K562 (cell line): ENCODE results near the gene EIF2S2. TPM values are rescaled to one million over a fixed set of nuclear protein-coding genes. Genes with fewer than 3 reads are reported as not detected.
A peak's percentile ranks its signal among the peaks of the same experiment; 100 is the strongest.

Experiments used
- CBFA2T2 ChIP-seq: fragments of 450-650 bp; conservative IDR thresholded peaks from 2 replicates; pipeline ENCODE4 v1.6.1; 2017; ENCODE audit warnings: mild to moderate bottlenecking
- CGGBP1 ChIP-seq: fragments of 250-450 bp; sonication (Bioruptor Pico); IDR thresholded peaks from 2 replicates; pipeline ENCODE4 v1.9.0; 2021; ENCODE audit warnings: mild to moderate bottlenecking
- CREB3L1 ChIP-seq: fragments of 450-650 bp; IDR thresholded peaks from 2 replicates; pipeline ENCODE4 v1.6.1; 2014; ENCODE audit warnings: low read depth, mild to moderate bottlenecking, moderate library complexity, borderline replicate concordance
- FOXJ2 ChIP-seq: fragments of 200-800 bp; sonication (Bioruptor generic); IDR thresholded peaks from 2 replicates; pipeline ENCODE4 v1.6.1; 2016; ENCODE audit warnings: missing genetic modification characterization, missing compliant biosample characterization
- HES1 ChIP-seq: fragments of 450-650 bp; IDR thresholded peaks from 2 replicates; pipeline ENCODE4 v1.6.1; 2016; ENCODE audit warnings: low read depth, mild to moderate bottlenecking, moderate library complexity
- MAFF ChIP-seq: IDR thresholded peaks from 2 replicates; pipeline ENCODE4 v1.6.1; 2012; ENCODE audit warnings: low read length, improper control_type of control experiment
- MCM3 ChIP-seq: fragments of 450-650 bp; IDR thresholded peaks from 2 replicates; pipeline ENCODE4 v1.6.1; 2016
- MYC ChIP-seq, 2 experiments: fragments of 250-450 bp in 1 of 2; sonication (Bioruptor Pico) in 1 of 2; IDR thresholded peaks; 2 replicates each; pipeline versions ENCODE4 v1.5.1 to v1.6.1; 2012 to 2021; ENCODE audit warnings: low read depth in 2 of 2, borderline replicate concordance in 1 of 2, improper control_type of control experiment in 1 of 2, low read length in 1 of 2, mild to moderate bottlenecking in 1 of 2, moderate library complexity in 1 of 2
- NR2C2 ChIP-seq, 2 experiments: fragments of 200-800 bp in 1 of 2; sonication (Bioruptor generic) in 1 of 2; sonication (generic) in 1 of 2; formaldehyde crosslinking in 1 of 2; IDR thresholded peaks; 2 replicates each; pipeline versions ENCODE4 v1.6.1 to v1.8.0; 2016 to 2022; ENCODE audit warnings: mild to moderate bottlenecking in 1 of 2, missing compliant biosample characterization in 1 of 2, missing genetic modification characterization in 1 of 2, missing genetic modification reagents in 1 of 2
- POLR2B ChIP-seq: fragments of 450-650 bp; IDR thresholded peaks from 2 replicates; pipeline ENCODE4 v1.6.1; 2018; ENCODE audit warnings: low read depth; ENCODE audit not compliant: partially characterized antibody
- RFX1 ChIP-seq: fragments of 450-650 bp; IDR thresholded peaks from 2 replicates; pipeline ENCODE4 v1.6.1; 2016; ENCODE audit warnings: mild to moderate bottlenecking, moderate library complexity
- SIRT6 ChIP-seq: IDR thresholded peaks from one replicate; pipeline ENCODE4 v1.6.1; 2012; ENCODE audit warnings: low read depth, mild to moderate bottlenecking, control low read depth, inconsistent platforms, low read length, moderate library complexity
- SUPT5H ChIP-seq: fragments of 450-650 bp; IDR thresholded peaks from 2 replicates; pipeline ENCODE4 v1.6.1; 2016
- TBL1XR1 ChIP-seq, 2 experiments: IDR thresholded peaks; 2 replicates each; pipeline ENCODE4 v1.6.1; 2012; ENCODE audit warnings: improper control_type of control experiment in 2 of 2, low read length in 2 of 2, mild to moderate bottlenecking in 1 of 2
- TCFL5 ChIP-seq: fragments of 250-450 bp; sonication (Bioruptor Pico); conservative IDR thresholded peaks from 2 replicates; pipeline ENCODE4 v1.6.1; 2021; ENCODE audit warnings: mild to moderate bottlenecking, moderate library complexity, matching md5 sums
- THRA ChIP-seq: fragments of 450-650 bp; IDR thresholded peaks from 2 replicates; pipeline ENCODE4 v1.6.1; 2017; ENCODE audit warnings: mild to moderate bottlenecking, moderate library complexity
- TRIM24 ChIP-seq, 2 experiments: fragments of 450-650 bp; IDR thresholded peaks; 2 replicates each; pipeline ENCODE4 v1.6.1; 2016
- ZC3H11A ChIP-seq: IDR thresholded peaks from 2 replicates; pipeline ENCODE4 v1.6.1; 2012; ENCODE audit warnings: low read depth, low read length, improper control_type of control experiment
- ZC3H4 ChIP-seq: sonication (generic); formaldehyde crosslinking; IDR thresholded peaks from 2 replicates; pipeline ENCODE4 v1.9.0; 2021; ENCODE audit warnings: missing genetic modification reagents, borderline replicate concordance
- ZNF274 ChIP-seq: IDR thresholded peaks from 2 replicates; pipeline ENCODE4 v1.6.1; 2011; ENCODE audit warnings: low read depth, mild to moderate bottlenecking, low read length, moderate library complexity, borderline replicate concordance
- ZNF445 ChIP-seq: fragments of 250-450 bp; sonication (Bioruptor Pico); IDR thresholded peaks from 2 replicates; pipeline ENCODE4 v1.4.0; 2020; ENCODE audit warnings: low read depth, mild to moderate bottlenecking, moderate library complexity
- ZNF561 ChIP-seq: fragments of 450-650 bp; formaldehyde crosslinking; conservative IDR thresholded peaks from 2 replicates; pipeline ENCODE4 v1.4.0; 2020; ENCODE audit warnings: mild to moderate bottlenecking, moderate library complexity
- polyA plus RNA-seq, 8 experiments: library from polyadenylated mRNA; depleted of rRNA in 4 of 8; stranded (reverse) in 5 of 8; unstranded in 3 of 8; fragments of >200 nt; fragmentation: Nextera tagmentation in 2 of 8; fragmentation: Illumina TruSeq in 1 of 8; extraction: Ambion mirVana in 2 of 8; extraction: Trizol in 1 of 8; gene quantifications; 2 replicates each; pipeline versions ENCODE4 v1.2.1 to v1.2.3, GENCODE V29; 2011 to 2014; ENCODE audit warnings: inconsistent platforms in 1 of 8, missing spikeins in 1 of 8
- total RNA-seq, 7 experiments: library from RNA; depleted of rRNA in 6 of 7; stranded (reverse); fragments of >200 nt in 6 of 7; fragmentation: Illumina TruSeq in 2 of 7; extraction: Trizol in 2 of 7; gene quantifications; 2 replicates each; pipeline versions ENCODE4 v1.2.1 to v1.2.3, GENCODE V29; 2011 to 2021; ENCODE audit warnings: low replicate concordance in 1 of 7
- TF ChIP-seq, protein P1 (sequence below): fragments of 450-650 bp; formaldehyde crosslinking; IDR thresholded peaks from 2 replicates; pipeline ENCODE4 v1.4.0; 2020; ENCODE audit warnings: mild to moderate bottlenecking, moderate library complexity
- TF ChIP-seq, protein P2 (sequence below): sonication (generic); IDR thresholded peaks from 2 replicates; pipeline ENCODE4 v1.6.1; 2016

Gene EIF2S2
- total and polyA plus RNA-seq, 9 of the 15 experiments (the other 6 are each of a cell fraction or from before 2014, with no cell fraction given): 79.7 to 220 (median 154) TPM

DNA sequence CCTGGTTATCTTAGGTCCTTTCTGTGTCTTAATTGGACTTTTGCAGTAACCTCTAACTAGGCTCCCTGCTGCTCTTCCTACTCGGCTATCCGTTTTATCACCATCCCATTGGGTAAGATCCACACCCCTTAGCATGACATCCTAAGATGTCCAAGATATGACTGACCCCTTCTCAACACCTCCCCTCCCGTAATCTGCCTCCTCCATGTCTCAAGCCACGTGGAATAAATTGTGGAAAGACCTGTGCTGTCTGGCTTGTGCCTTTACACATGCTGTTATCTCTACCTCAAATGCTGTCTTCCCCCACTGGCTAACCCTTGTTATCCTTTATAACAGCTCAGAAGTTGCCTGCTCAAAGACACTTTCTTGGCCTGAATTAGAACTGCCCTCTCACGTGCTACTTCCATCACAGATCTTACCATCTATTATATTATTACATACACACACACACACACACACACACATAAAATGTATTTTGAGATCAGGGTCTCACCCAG lies 26.5 kb downstream of the EIF2S2 start (continued):
- TF ChIP-seq ZNF274: no peak
- no peak for TF ChIP-seq POLR2B
- peak; percentile 70; the same call in 1 of the 2 replicates for TF ChIP-seq CREB3L1
- no peak; the same call in 1 of the 2 replicates for TF ChIP-seq SUPT5H
- no peak for TF ChIP-seq MAFF
- no peak for TF ChIP-seq MCM3
- no peak for TF ChIP-seq ZC3H4 (CRISPR knock-in tag)
- TF ChIP-seq, protein P1, sequence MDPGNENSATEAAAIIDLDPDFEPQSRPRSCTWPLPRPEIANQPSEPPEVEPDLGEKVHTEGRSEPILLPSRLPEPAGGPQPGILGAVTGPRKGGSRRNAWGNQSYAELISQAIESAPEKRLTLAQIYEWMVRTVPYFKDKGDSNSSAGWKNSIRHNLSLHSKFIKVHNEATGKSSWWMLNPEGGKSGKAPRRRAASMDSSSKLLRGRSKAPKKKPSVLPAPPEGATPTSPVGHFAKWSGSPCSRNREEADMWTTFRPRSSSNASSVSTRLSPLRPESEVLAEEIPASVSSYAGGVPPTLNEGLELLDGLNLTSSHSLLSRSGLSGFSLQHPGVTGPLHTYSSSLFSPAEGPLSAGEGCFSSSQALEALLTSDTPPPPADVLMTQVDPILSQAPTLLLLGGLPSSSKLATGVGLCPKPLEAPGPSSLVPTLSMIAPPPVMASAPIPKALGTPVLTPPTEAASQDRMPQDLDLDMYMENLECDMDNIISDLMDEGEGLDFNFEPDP (CRISPR knock-in tag): no peak
- TF ChIP-seq ZNF445: no peak
- TF ChIP-seq RFX1: no peak
- TF ChIP-seq ZC3H11A: no peak
- TF ChIP-seq NR2C2 (CRISPR knock-in tag; IDR thresholded peaks at IDR 0.05): no peak
- no peak; the same call in 1 of the 2 replicates for TF ChIP-seq NR2C2 (tag; IDR thresholded peaks at IDR 0.05)
- TF ChIP-seq MYC (IDR thresholded peaks at IDR 0.05; ENCODE audit: low read depth, low read length): peak; percentile 94
- no peak for TF ChIP-seq MYC (CRISPR knock-in tag; IDR thresholded peaks at IDR 0.05; ENCODE audit: borderline replicate concordance, low read depth)
- TF ChIP-seq TBL1XR1 (IDR thresholded peaks at IDR 0.05; ENCODE audit: low read length in 2 of 2): peak in 1 of 2 experiments; percentile 74; a peak in 2 of 4 replicates
- no peak for TF ChIP-seq TCFL5 (CRISPR knock-in tag)
- peak; percentile 76 to 91 for TF ChIP-seq TRIM24 (IDR thresholded peaks at IDR 0.05)
- peak; percentile 77 for TF ChIP-seq HES1
- TF ChIP-seq, protein P2, sequence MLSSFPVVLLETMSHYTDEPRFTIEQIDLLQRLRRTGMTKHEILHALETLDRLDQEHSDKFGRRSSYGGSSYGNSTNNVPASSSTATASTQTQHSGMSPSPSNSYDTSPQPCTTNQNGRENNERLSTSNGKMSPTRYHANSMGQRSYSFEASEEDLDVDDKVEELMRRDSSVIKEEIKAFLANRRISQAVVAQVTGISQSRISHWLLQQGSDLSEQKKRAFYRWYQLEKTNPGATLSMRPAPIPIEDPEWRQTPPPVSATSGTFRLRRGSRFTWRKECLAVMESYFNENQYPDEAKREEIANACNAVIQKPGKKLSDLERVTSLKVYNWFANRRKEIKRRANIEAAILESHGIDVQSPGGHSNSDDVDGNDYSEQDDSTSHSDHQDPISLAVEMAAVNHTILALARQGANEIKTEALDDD: peak; percentile 88
- TF ChIP-seq CBFA2T2: peak; percentile 95
- no peak for TF ChIP-seq ZNF561 (CRISPR knock-in tag)
- TF ChIP-seq CGGBP1: no peak
- TF ChIP-seq FOXJ2 (tag): no peak
- no peak for TF ChIP-seq SIRT6
- TF ChIP-seq THRA: no peak
